ENCODE results near the gene DLAT. TPM values are rescaled to one million over a fixed set of nuclear protein-coding genes. Genes with fewer than 3 reads are reported as not detected.
A peak's percentile ranks its signal among the peaks of the same experiment; 100 is the strongest.

DLAT gene
- total RNA-seq, 1 experiment from 2014 or later = 68.1 TPM

- peak overlapping the region; percentile 82 to 98 for H3K4me3 ChIP-seq (replicated peaks in 1 of 2; ENCODE audit: low read depth in 1 of 2, low read length in 2 of 2)
- peaks cover 40% of the 10 kb centered on the region for H3K79me2 ChIP-seq (ENCODE audit: insufficient read depth, low read length)
- H3K9me2 ChIP-seq (ENCODE audit: insufficient read depth) = no peaks in the 10 kb centered on the region
- BruUV-seq (replicated peaks) = no TSS peak
- H3K4me1 ChIP-seq (ENCODE audit: control insufficient read depth in 1 of 2, insufficient read depth in 2 of 2, low read length in 2 of 2) = peaks cover 7 to 8% of the 10 kb centered on the region in 2 experiments; a peak in 3 of 4 replicates
- no peaks in the 10 kb centered on the region for H3K9me3 ChIP-seq (ENCODE audit: control insufficient read depth in 1 of 2, insufficient read depth in 1 of 2, low read depth in 1 of 2, low read length in 2 of 2)
- H2AFZ ChIP-seq (ENCODE audit: low read depth, low read length, poor library complexity, severe bottlenecking) = no peak overlapping the region
- H3K27me3 ChIP-seq (ENCODE audit: insufficient read depth, low read length) = no peaks in the 10 kb centered on the region
- intact Hi-C loops (cut with micrococcal nuclease) = loop anchor here (1.0 kb wide), 1 partner anchor 49 kb away; the partner anchor contains the start of genes NKAPD1 and PIH1D2
- peak overlapping the region; percentile 85 for H3K4me2 ChIP-seq (ENCODE audit: low read length)
- RAD21 ChIA-PET (ENCODE audit: low non-redundant PET in 1 of 2, low total read pairs in 2 of 2, uncharacterized antibody in 2 of 2, unreplicated experiment in 2 of 2) = no interaction called here
- peak overlapping the region; percentile 98 for H3K27ac ChIP-seq (ENCODE audit: low read depth, low read length)
- CTCF ChIA-PET = no interaction called here
- ATAC-seq (peak; percentile 20; the same call in 1 of the 2 replicates), DNase-seq (ENCODE audit: low read depth, low spot score) (no peak)
- H3K36me3 ChIP-seq (ENCODE audit: control insufficient read depth in 1 of 2, insufficient read depth in 2 of 2, low read length in 2 of 2) = peaks cover 10 to 27% of the 10 kb centered on the region in 2 experiments; a peak in 3 of 4 replicates
- H4K20me1 ChIP-seq (ENCODE audit: insufficient read depth) = no peaks in the 10 kb centered on the region
- H3K9ac ChIP-seq (ENCODE audit: low read length) = peak overlapping the region; percentile 89
- TF ChIP-seq SIN3A (IDR thresholded peaks at IDR 0.05; ENCODE audit: low read depth) (no peak), EZH2phosphoT487 (IDR thresholded peaks at IDR 0.05; ENCODE audit: borderline replicate concordance) (no peak), ZNF274 (IDR thresholded peaks at IDR 0.05; ENCODE audit: low read depth, low read length) (no peak), CEBPB (IDR thresholded peaks at IDR 0.05; ENCODE audit: low read depth) (no peak), ZBTB33 (IDR thresholded peaks at IDR 0.05; ENCODE audit: extremely low read depth, insufficient replicate concordance, low read length) (no peak), ELF1 (IDR thresholded peaks at IDR 0.05; ENCODE audit: borderline replicate concordance, low read depth) (no peak), EGR1 (IDR thresholded peaks at IDR 0.05; ENCODE audit: low read depth) (no peak), MAX (IDR thresholded peaks at IDR 0.05) (no peak), ZFX (IDR thresholded peaks at IDR 0.05) (no peak), POLR2AphosphoS5 (IDR thresholded peaks at IDR 0.05; ENCODE audit: low read depth, low read length) (no peak), SP1 (IDR thresholded peaks at IDR 0.05; ENCODE audit: low read depth) (no peak), SRF (IDR thresholded peaks at IDR 0.05; ENCODE audit: low read depth) (no peak), RAD21 (IDR thresholded peaks at IDR 0.05; ENCODE audit: low read depth) (no peak), POLR2A (IDR thresholded peaks at IDR 0.05; ENCODE audit: borderline replicate concordance, extremely low read depth, insufficient read depth, insufficient read length) (no peak), TCF7L2 (IDR thresholded peaks at IDR 0.05; ENCODE audit: borderline replicate concordance, extremely low read depth, insufficient read depth, insufficient read length) (no peak), CTCF (IDR thresholded peaks at IDR 0.05 in 2 of 3, conservative IDR thresholded peaks at IDR 0.05 in 1 of 3; ENCODE audit: borderline replicate concordance in 1 of 3, insufficient read depth in 1 of 3, low read depth in 2 of 3, low read length in 2 of 3) (no peak), FOSL1 (IDR thresholded peaks at IDR 0.05; ENCODE audit: low read depth) (no peak), YY1 (IDR thresholded peaks at IDR 0.05; ENCODE audit: extremely low read depth, insufficient replicate concordance, low read depth, low read length) (no peak), REST (IDR thresholded peaks at IDR 0.05; ENCODE audit: low read depth) (no peak)
- POLR2A ChIA-PET = no interaction called here
These were observed 499 bp downstream of the DLAT start for GRCh38 chr11:112025707-112026106.

Data from HCT116 (cell line).